G401 (cell line): Measurements from ENCODE around the gene MRTFB. TPM values are rescaled to one million over a fixed set of nuclear protein-coding genes. Genes with fewer than 3 reads are reported as not detected.

Experiments used
- DNase-seq: peaks from one replicate; pipeline ENCODE4 v3.0.0-alpha.2; 2015; ENCODE audit warnings: low spot score
- in situ Hi-C: cut with HindIII; loops from 2 replicates; pipeline ENCODE4 v1.10.0; 2016; ENCODE audit warnings: low sequenced_read_pairs, mixed read lengths
- total RNA-seq: library from RNA; depleted of rRNA; stranded (reverse); fragments of >200 nt; shearing (Covaris generic); gene quantifications from 2 replicates; pipeline ENCODE4 v1.2.3, GENCODE V29; 2014; rRNA removed

MRTFB gene
- total RNA-seq, 1 experiment from 2014 or later, result 6.4 TPM

GRCh38 chr16:14309906-14310305 is 238.8 kb downstream of the MRTFB start:
- DNase-seq, result no peak
- in situ Hi-C loops, result no loop called here

GRCh38 chr16:14310519-14310991 is 239.4 kb downstream of the MRTFB start:
- in situ Hi-C loops, result no loop called here
- no peak for DNase-seq

GRCh38 chr16:14314116-14314515 is 243.0 kb downstream of the MRTFB start:
- in situ Hi-C loops, result no loop called here
- DNase-seq, result no peak

GRCh38 chr16:14315683-14316320 is 244.7 kb downstream of the MRTFB start:
- in situ Hi-C loops, result no loop called here
- no peak for DNase-seq

Other genes starting within 250 kb of the MRTFB start
- 5.3 and 6.2 TPM in 2 replicates for gene ERCC4, start 151.2 kb upstream of the MRTFB start, total RNA-seq